Measurements from ENCODE around the gene CIB1.

Gene CIB1

GRCh38 chr15:90187257-90187868 is 46.4 kb downstream of the CIB1 start:
- Histone ChIP-seq H3K27me3 (replicated peaks; ENCODE audit: control insufficient read depth, insufficient read depth, low read length) (no peaks in the 10 kb centered on the region), H3K36me3 (ENCODE audit: control insufficient read depth, insufficient read depth, low read length) (no peaks in the 10 kb centered on the region), H3K4me3 (replicated peaks; ENCODE audit: low read depth, low read length) (no peak overlapping the region)
- no peak for DNase-seq (ENCODE audit: extremely low read depth, insufficient read length)
- TF ChIP-seq CTCF (IDR thresholded peaks at IDR 0.05; ENCODE audit: insufficient read depth, low read length, poor library complexity, severe bottlenecking): no peak

- peak; percentile 86 for DNase-seq (ENCODE audit: extremely low read depth, insufficient read length)
- TF ChIP-seq CTCF (IDR thresholded peaks at IDR 0.05; ENCODE audit: insufficient read depth, low read length, poor library complexity, severe bottlenecking): no peak
Measured at GRCh38 chr15:90184786-90185704, 48.7 kb downstream of the CIB1 start.

GRCh38 chr15:90184119-90184785 is 49.5 kb downstream of the CIB1 start:
- no peaks in the 10 kb centered on the region for H3K27me3 ChIP-seq (replicated peaks; ENCODE audit: control insufficient read depth, insufficient read depth, low read length)
- DNase-seq (ENCODE audit: extremely low read depth, insufficient read length): peak; percentile 51
- no peaks in the 10 kb centered on the region for H3K36me3 ChIP-seq (ENCODE audit: control insufficient read depth, insufficient read depth, low read length)
- peak; percentile 11 for TF ChIP-seq CTCF (IDR thresholded peaks at IDR 0.05; ENCODE audit: insufficient read depth, low read length, poor library complexity, severe bottlenecking)
- peak overlapping the region; percentile 77 for H3K4me3 ChIP-seq (replicated peaks; ENCODE audit: low read depth, low read length)

More at GRCh38 chr15:90184786-90185704, 48.7 kb downstream of the CIB1 start:
- Histone ChIP-seq H3K36me3 (ENCODE audit: control insufficient read depth, insufficient read depth, low read length) (no peaks in the 10 kb centered on the region), H3K27me3 (replicated peaks; ENCODE audit: control insufficient read depth, insufficient read depth, low read length) (no peaks in the 10 kb centered on the region), H3K4me3 (replicated peaks; ENCODE audit: low read depth, low read length) (peak overlapping the region; percentile 77)

GRCh38 chr15:90181776-90182175 is 52.0 kb downstream of the CIB1 start:
- no peak overlapping the region for H3K4me3 ChIP-seq (replicated peaks; ENCODE audit: low read depth, low read length)
- TF ChIP-seq CTCF (IDR thresholded peaks at IDR 0.05; ENCODE audit: insufficient read depth, low read length, poor library complexity, severe bottlenecking): no peak
- no peaks in the 10 kb centered on the region for H3K36me3 ChIP-seq (ENCODE audit: control insufficient read depth, insufficient read depth, low read length)
- H3K27me3 ChIP-seq (replicated peaks; ENCODE audit: control insufficient read depth, insufficient read depth, low read length): no peaks in the 10 kb centered on the region
- no peak for DNase-seq (ENCODE audit: extremely low read depth, insufficient read length)
